HFFc6 (cell line): Measurements from ENCODE around the gene FAHD1. TPM values are rescaled to one million over a fixed set of nuclear protein-coding genes. Genes with fewer than 3 reads are reported as not detected.

Experiments
- DNase-seq: peaks from one replicate; pipeline ENCODE4 v3.0.0-alpha.2; 2018
- H3K27ac Mint-ChIP-seq: 2 replicates; pipeline ENCODE4 v1.8.0; 2020; ENCODE audit warnings: mild to moderate bottlenecking, mixed read lengths
- H3K27me3 Mint-ChIP-seq: 2 replicates; pipeline ENCODE4 v1.8.0; 2021; ENCODE audit warnings: mild to moderate bottlenecking, moderate library complexity, mixed read lengths; ENCODE audit not compliant: insufficient read depth
- H3K36me3 Mint-ChIP-seq: 2 replicates; pipeline ENCODE4 v1.8.0; 2021; ENCODE audit warnings: low read depth, mixed read lengths
- H3K4me1 Mint-ChIP-seq: 2 replicates; pipeline ENCODE4 v1.8.0; 2020; ENCODE audit warnings: low read depth, mixed read lengths
- H3K4me3 Mint-ChIP-seq: 2 replicates; pipeline ENCODE4 v1.8.0; 2020; ENCODE audit warnings: mild to moderate bottlenecking, moderate library complexity, mixed read lengths
- H3K9me3 Mint-ChIP-seq: 2 replicates; pipeline ENCODE4 v1.8.0; 2020; ENCODE audit warnings: mild to moderate bottlenecking, mixed read lengths
- CTCF ChIP-seq: fragments of 200-600 bp; sonication (generic); IDR thresholded peaks from 2 replicates; pipeline ENCODE4 v1.5.0; 2021; ENCODE audit warnings: antibody characterized with exemption, mild to moderate bottlenecking
- total RNA-seq, 6 experiments: library from RNA; stranded (reverse); fragmentation: NEBNext Ultra II Directional; extraction: Animal tissue kit (Norgen Biotek cat#: 25700); gene quantifications; 2 replicates in 1 of 6; 3 replicates in 5 of 6; pipeline ENCODE4 v1.2.3, GENCODE V29; 2021

FAHD1 gene
- total RNA-seq, 6 experiments from 2014 or later, result 29.4 to 40.7 (median 31.2) TPM

- Mint-ChIP-seq H3K27ac (no peak overlapping the region), H3K9me3 (no peaks in the 10 kb centered on the region), H3K4me3 (no peak overlapping the region), H3K27me3 (peaks cover 3% of the 10 kb centered on the region; the same call in 1 of the 2 replicates), H3K4me1 (peaks cover 13% of the 10 kb centered on the region), H3K36me3 (no peaks in the 10 kb centered on the region)
- DNase-seq, result no peak
- TF ChIP-seq CTCF, result no peak
These were observed 6.7 kb upstream of the FAHD1 start for GRCh38 chr16:1820096-1820945.

GRCh38 chr16:1820946-1821290 lies 6.1 kb upstream of the FAHD1 start:
- H3K9me3 Mint-ChIP-seq, result no peaks in the 10 kb centered on the region
- no peaks in the 10 kb centered on the region for H3K36me3 Mint-ChIP-seq
- H3K4me3 Mint-ChIP-seq, result no peak overlapping the region
- H3K4me1 Mint-ChIP-seq, result peaks cover 13% of the 10 kb centered on the region
- H3K27ac Mint-ChIP-seq, result no peak overlapping the region
- no peak for DNase-seq
- H3K27me3 Mint-ChIP-seq, result peaks cover 3% of the 10 kb centered on the region; the same call in 1 of the 2 replicates
- no peak for TF ChIP-seq CTCF

GRCh38 chr16:1821861-1822611 lies 5.0 kb upstream of the FAHD1 start:
- no peaks in the 10 kb centered on the region for H3K9me3 Mint-ChIP-seq
- DNase-seq, result no peak
- no peak for TF ChIP-seq CTCF
- H3K4me1 Mint-ChIP-seq, result peaks cover 13% of the 10 kb centered on the region
- no peaks in the 10 kb centered on the region for H3K36me3 Mint-ChIP-seq
- no peak overlapping the region for H3K4me3 Mint-ChIP-seq
- H3K27me3 Mint-ChIP-seq, result peaks cover 3% of the 10 kb centered on the region; the same call in 1 of the 2 replicates
- no peak overlapping the region for H3K27ac Mint-ChIP-seq

GRCh38 chr16:1822801-1823200 lies 4.2 kb upstream of the FAHD1 start:
- peaks cover 6% of the 10 kb centered on the region for H3K36me3 Mint-ChIP-seq
- TF ChIP-seq CTCF, result no peak
- H3K4me1 Mint-ChIP-seq, result peaks cover 18% of the 10 kb centered on the region
- no peak for DNase-seq
- H3K9me3 Mint-ChIP-seq, result no peaks in the 10 kb centered on the region
- no peak overlapping the region for H3K27ac Mint-ChIP-seq
- H3K27me3 Mint-ChIP-seq, result peaks cover 3% of the 10 kb centered on the region; the same call in 1 of the 2 replicates
- no peak overlapping the region for H3K4me3 Mint-ChIP-seq

GRCh38 chr16:1823821-1824220 lies 3.2 kb upstream of the FAHD1 start:
- Mint-ChIP-seq H3K9me3 (no peaks in the 10 kb centered on the region), H3K36me3 (peaks cover 6% of the 10 kb centered on the region), H3K27ac (no peak overlapping the region), H3K4me1 (peaks cover 26% of the 10 kb centered on the region), H3K27me3 (peaks cover 3% of the 10 kb centered on the region; the same call in 1 of the 2 replicates), H3K4me3 (no peak overlapping the region)
- peak; percentile 64 for DNase-seq
- TF ChIP-seq CTCF, result peak; percentile 60
